Gastrocnemius medialis (tissue), 4 donors: Measurements from ENCODE around the gene FBXL17. TPM values are rescaled to one million over a fixed set of nuclear protein-coding genes. Genes with fewer than 3 reads are reported as not detected.

ENCODE experiments used
- ATAC-seq, 2 donors: fragments of 150-250 bp; one replicate each; pipeline ENCODE4 v1.9.1; 2016
- DNase-seq, 2 donors: peaks; one replicate each; pipeline ENCODE4 v3.0.0-alpha.2; 2019
- H3K27ac ChIP-seq, 4 donors: fragments of 200-600 bp; sonication (generic); 1 replicate in 1 of 4; 2 replicates in 3 of 4; pipeline ENCODE4 v1.5.1; 2016 to 2018; ENCODE audit warnings: mild to moderate bottlenecking in 2 of 4, moderate library complexity in 1 of 4
- H3K27me3 ChIP-seq, 3 donors: fragments of 200-600 bp; sonication (generic) in 2 of 3; 1 replicate in 1 of 3; 2 replicates in 2 of 3; pipeline versions ENCODE4 v1.5.1 to v1.6.0; 2016 to 2019; ENCODE audit warnings: mild to moderate bottlenecking in 1 of 3, moderate library complexity in 1 of 3
- H3K36me3 ChIP-seq, 2 donors: fragments of 200-600 bp; sonication (generic) in 1 of 2; one replicate each; pipeline ENCODE4 v1.5.1; 2017 to 2018
- H3K4me1 ChIP-seq, 2 donors: fragments of 200-600 bp; sonication (generic) in 1 of 2; one replicate each; pipeline ENCODE4 v1.5.1; 2016 to 2017; ENCODE audit warnings: mild to moderate bottlenecking in 2 of 2
- H3K4me3 ChIP-seq, 4 donors: fragments of 200-600 bp; sonication (generic) in 3 of 4; 1 replicate in 1 of 4; 2 replicates in 3 of 4; pipeline ENCODE4 v1.5.1; 2016 to 2019; ENCODE audit warnings: mild to moderate bottlenecking in 2 of 4
- H3K9me3 ChIP-seq, 3 donors: fragments of 200-600 bp; sonication (generic) in 2 of 3; 1 replicate in 1 of 3; 2 replicates in 2 of 3; pipeline ENCODE4 v1.5.1; 2016 to 2019
- POLR2A ChIP-seq, 2 donors: fragments of 450-650 bp; IDR thresholded peaks; one replicate each; pipeline ENCODE4 v1.6.1; 2017; ENCODE audit warnings: antibody characterized with exemption in 2 of 2, mild to moderate bottlenecking in 2 of 2, moderate library complexity in 2 of 2
- in situ Hi-C, 4 donors: fragments of 200-750 bp; cut with MboI; loops; one replicate each; pipeline versions ENCODE4 v1.15.0 to v1.8.0; 2017; ENCODE audit warnings: low sequenced_read_pairs in 4 of 4
- intact Hi-C: fragments of 100-400 bp; cut with DNase I; formaldehyde crosslinking; loops from one replicate; pipeline ENCODE4 v1.15.1; 2023; ENCODE audit warnings: low total_unique reads
- total RNA-seq, 4 donors: library from RNA; depleted of rRNA; stranded (reverse); fragments of >200 nt; gene quantifications; one replicate each; pipeline versions ENCODE4 v1.1.0 to v1.2.3, GENCODE V29; 2016
- TF ChIP-seq, protein P1 (sequence below), 5 experiments: fragments of 450-650 bp in 3 of 5; fragments of 200-600 bp in 2 of 5; sonication (generic) in 2 of 5; IDR thresholded peaks in 4 of 5; conservative IDR thresholded peaks in 1 of 5; 1 replicate in 4 of 5; 2 replicates in 1 of 5; pipeline ENCODE4 v1.5.1; 2016 to 2019; ENCODE audit warnings: antibody characterized with exemption in 5 of 5, mild to moderate bottlenecking in 3 of 5, moderate library complexity in 3 of 5

The FBXL17 gene
- total RNA-seq, 4 donors from 2014 or later, result 23.3 to 33.4 (median 26.9) TPM

DNA sequence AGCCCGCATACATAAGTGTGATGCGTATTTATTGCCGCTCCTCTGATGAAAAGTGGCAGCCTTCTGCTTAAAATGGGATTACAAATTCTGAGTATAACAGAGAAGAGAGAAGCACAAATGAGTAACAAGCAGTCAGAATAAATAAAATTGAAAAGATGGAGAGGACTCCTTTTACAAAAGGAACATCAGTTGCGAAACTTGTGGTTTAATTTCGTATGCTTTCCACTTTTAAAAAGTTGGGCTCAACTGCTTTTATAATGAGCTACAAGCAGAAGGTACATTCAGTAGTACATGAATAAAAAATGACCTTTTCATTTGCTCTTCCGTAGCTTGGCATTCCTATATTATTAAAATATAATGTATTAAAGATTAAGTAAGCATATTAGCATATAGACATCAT is 320.0 kb downstream of the FBXL17 start:
- TF ChIP-seq POLR2A (IDR thresholded peaks at IDR 0.05), result no peak
- TF ChIP-seq, protein P1, sequence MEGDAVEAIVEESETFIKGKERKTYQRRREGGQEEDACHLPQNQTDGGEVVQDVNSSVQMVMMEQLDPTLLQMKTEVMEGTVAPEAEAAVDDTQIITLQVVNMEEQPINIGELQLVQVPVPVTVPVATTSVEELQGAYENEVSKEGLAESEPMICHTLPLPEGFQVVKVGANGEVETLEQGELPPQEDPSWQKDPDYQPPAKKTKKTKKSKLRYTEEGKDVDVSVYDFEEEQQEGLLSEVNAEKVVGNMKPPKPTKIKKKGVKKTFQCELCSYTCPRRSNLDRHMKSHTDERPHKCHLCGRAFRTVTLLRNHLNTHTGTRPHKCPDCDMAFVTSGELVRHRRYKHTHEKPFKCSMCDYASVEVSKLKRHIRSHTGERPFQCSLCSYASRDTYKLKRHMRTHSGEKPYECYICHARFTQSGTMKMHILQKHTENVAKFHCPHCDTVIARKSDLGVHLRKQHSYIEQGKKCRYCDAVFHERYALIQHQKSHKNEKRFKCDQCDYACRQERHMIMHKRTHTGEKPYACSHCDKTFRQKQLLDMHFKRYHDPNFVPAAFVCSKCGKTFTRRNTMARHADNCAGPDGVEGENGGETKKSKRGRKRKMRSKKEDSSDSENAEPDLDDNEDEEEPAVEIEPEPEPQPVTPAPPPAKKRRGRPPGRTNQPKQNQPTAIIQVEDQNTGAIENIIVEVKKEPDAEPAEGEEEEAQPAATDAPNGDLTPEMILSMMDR (IDR thresholded peaks at IDR 0.05 in 4 of 5, conservative IDR thresholded peaks at IDR 0.05 in 1 of 5), result no peak
- no peak overlapping the region for H3K27ac ChIP-seq
- H3K27me3 ChIP-seq, result no peaks in the 10 kb centered on the region
- no peak for DNase-seq
- ATAC-seq, result no peak
- peaks cover 4 to 8% of the 10 kb centered on the region in 2 donors for H3K4me1 ChIP-seq
- intact Hi-C loops, result no loop called here
- no peak overlapping the region for H3K4me3 ChIP-seq
- no peaks in the 10 kb centered on the region for H3K36me3 ChIP-seq
- no peaks in the 10 kb centered on the region for H3K9me3 ChIP-seq
- in situ Hi-C loops, result no loop called here

DNA sequence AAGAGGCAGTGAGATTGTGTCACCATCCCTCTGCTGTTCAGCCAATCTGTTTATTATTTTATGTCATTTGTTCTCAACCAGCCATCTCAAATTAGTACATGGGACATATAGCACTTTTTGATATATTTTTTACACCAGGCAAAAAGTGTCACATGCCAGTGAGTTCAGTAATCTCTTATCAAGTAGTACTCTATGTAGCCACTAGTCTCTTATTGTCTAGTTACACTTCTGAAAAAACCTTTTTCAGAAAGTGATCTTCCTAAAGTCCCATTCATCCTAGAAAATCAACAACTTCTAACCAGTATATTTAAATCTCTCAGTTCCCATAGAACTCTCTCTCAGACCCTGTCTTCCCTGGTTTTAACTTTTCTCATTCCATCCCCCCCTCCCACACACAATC is 321.6 kb downstream of the FBXL17 start:
- Histone ChIP-seq H3K9me3 (no peaks in the 10 kb centered on the region), H3K36me3 (no peaks in the 10 kb centered on the region), H3K4me1 (peaks cover 4 to 8% of the 10 kb centered on the region in 2 donors), H3K27ac (no peak overlapping the region), H3K27me3 (no peaks in the 10 kb centered on the region), H3K4me3 (no peak overlapping the region)
- intact Hi-C loops (no loop called here), in situ Hi-C loops (no loop called here)
- ATAC-seq, result no peak
- TF ChIP-seq POLR2A (IDR thresholded peaks at IDR 0.05), result no peak
- TF ChIP-seq, protein P1 (IDR thresholded peaks at IDR 0.05 in 4 of 5, conservative IDR thresholded peaks at IDR 0.05 in 1 of 5), result no peak
- DNase-seq, result no peak

DNA sequence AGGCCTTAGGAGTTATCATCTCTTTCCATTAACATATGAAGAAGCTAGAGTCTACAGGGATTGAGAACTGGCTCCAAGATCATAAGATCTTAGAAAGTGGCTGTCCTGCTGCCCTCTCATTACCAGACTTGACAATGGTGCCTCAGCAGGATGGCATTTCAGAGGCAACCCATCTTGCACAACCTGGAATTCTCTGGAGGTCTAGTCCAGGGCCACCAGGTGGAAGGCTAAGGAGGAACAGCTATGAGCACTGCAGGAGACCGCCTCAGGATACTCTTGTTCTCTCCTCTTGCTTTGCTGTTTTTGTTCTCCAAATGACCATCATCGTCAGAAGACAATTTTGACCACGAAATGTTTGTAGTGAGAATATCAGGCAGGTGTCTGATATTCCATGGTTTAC is 322.6 kb downstream of the FBXL17 start:
- intact Hi-C loops (no loop called here), in situ Hi-C loops (no loop called here)
- no peaks in the 10 kb centered on the region for H3K36me3 ChIP-seq
- no peak for DNase-seq
- no peak overlapping the region for H3K27ac ChIP-seq
- TF ChIP-seq, protein P1 (IDR thresholded peaks at IDR 0.05 in 4 of 5, conservative IDR thresholded peaks at IDR 0.05 in 1 of 5), result no peak
- no peak for TF ChIP-seq POLR2A (IDR thresholded peaks at IDR 0.05)
- peak in 1 of 2 donors; percentile 53 for ATAC-seq
- H3K9me3 ChIP-seq, result no peaks in the 10 kb centered on the region
- peaks cover 1 to 8% of the 10 kb centered on the region in 2 donors for H3K4me1 ChIP-seq
- H3K27me3 ChIP-seq, result no peaks in the 10 kb centered on the region
- H3K4me3 ChIP-seq, result no peak overlapping the region

DNA sequence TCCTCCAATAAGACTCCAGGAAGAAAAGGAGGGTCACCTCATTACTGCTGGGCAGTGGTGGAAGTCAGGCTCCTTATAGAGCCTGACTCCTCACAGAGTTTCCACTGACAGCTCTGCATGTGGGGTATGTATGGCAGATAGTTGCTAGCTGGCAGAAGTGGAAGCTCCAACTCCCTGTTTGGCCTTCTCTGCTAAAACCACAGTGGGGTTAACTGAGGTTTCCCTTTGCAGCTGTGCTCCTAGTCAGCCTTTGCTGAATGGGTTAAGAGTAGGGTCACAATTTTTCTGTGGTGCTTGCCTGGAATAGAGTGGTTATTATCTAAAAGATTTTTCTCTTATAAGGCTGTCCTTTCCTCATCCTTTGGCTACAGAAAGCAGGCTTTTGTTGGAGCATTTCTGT is 327.5 kb downstream of the FBXL17 start:
- DNase-seq, result no peak
- no peak overlapping the region for H3K27ac ChIP-seq
- no peak for ATAC-seq
- H3K4me1 ChIP-seq, result no peaks in the 10 kb centered on the region
- in situ Hi-C loops, result no loop called here
- no peaks in the 10 kb centered on the region for H3K9me3 ChIP-seq
- H3K36me3 ChIP-seq, result no peaks in the 10 kb centered on the region
- TF ChIP-seq, protein P1 (IDR thresholded peaks at IDR 0.05 in 4 of 5, conservative IDR thresholded peaks at IDR 0.05 in 1 of 5), result no peak
- TF ChIP-seq POLR2A (IDR thresholded peaks at IDR 0.05), result no peak
- H3K4me3 ChIP-seq, result no peak overlapping the region
- intact Hi-C loops, result no loop called here
- no peaks in the 10 kb centered on the region for H3K27me3 ChIP-seq

DNA sequence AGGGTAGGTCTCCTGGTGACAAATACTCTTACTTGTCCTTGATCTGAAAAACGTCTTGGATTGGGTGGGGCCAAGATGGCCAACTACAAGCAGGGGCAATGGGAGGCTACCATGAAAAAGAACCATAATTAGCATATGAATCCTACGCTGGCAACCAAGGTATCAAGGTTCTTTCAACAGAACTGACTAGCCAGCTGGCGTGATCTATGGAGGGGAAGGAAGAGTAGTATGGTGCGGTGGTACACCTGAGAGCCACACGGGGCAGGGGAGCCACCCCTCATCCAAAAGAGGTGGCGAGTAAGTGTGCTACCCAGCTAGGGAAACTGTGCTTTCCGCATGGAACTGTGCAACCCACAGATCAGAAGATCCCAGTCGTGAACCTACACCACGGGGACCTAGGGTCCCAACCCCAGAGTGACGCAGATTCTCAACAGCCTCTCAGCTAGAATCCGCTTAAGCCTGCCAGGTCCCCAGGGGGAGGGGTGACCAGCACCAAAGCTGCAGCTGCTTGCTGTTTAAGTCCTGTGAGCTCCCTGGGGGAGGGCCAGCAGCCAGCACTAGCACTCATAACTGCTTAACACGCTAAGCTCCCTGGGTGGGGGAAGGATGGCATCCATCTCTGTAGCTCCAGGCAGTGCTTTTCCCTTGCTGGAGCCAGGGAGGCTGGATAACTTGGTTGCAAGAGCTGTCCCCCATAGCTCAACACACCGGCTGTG is 334.8 kb downstream of the FBXL17 start:
- Histone ChIP-seq H3K36me3 (no peaks in the 10 kb centered on the region), H3K4me1 (no peaks in the 10 kb centered on the region), H3K4me3 (no peak overlapping the region), H3K27me3 (no peaks in the 10 kb centered on the region), H3K9me3 (no peaks in the 10 kb centered on the region), H3K27ac (no peak overlapping the region)
- intact Hi-C loops (no loop called here), in situ Hi-C loops (no loop called here)
- no peak for TF ChIP-seq POLR2A (IDR thresholded peaks at IDR 0.05)
- TF ChIP-seq, protein P1 (IDR thresholded peaks at IDR 0.05 in 4 of 5, conservative IDR thresholded peaks at IDR 0.05 in 1 of 5), result no peak
- no peak for ATAC-seq
- DNase-seq, result no peak
